Gastroesophageal sphincter (tissue), 4 donors: ENCODE data around the gene RRAGC. TPM values are rescaled to one million over a fixed set of nuclear protein-coding genes. Genes with fewer than 3 reads are reported as not detected.
"Not testable (repeated sequence)": the region's sequence is repeated elsewhere in the genome, so short reads cannot be mapped to it uniquely, and the experiment has no call there.

Experiments used
- ATAC-seq: fragments of 150-250 bp; one replicate; pipeline ENCODE4 v1.9.1; 2016; ENCODE audit warnings: mild to moderate bottlenecking, moderate library complexity
- H3K27ac ChIP-seq, 4 donors: fragments of 200-600 bp; sonication (generic) in 3 of 4; 1 replicate in 3 of 4; 2 replicates in 1 of 4; pipeline ENCODE4 v1.5.1; 2016 to 2019
- H3K27me3 ChIP-seq: fragments of 200-600 bp; sonication (generic); one replicate; pipeline ENCODE4 v1.5.1; 2019
- H3K36me3 ChIP-seq, 2 donors: fragments of 200-600 bp; sonication (generic); one replicate each; pipeline ENCODE4 v1.5.1; 2019; ENCODE audit warnings: control low read depth in 1 of 2
- H3K4me1 ChIP-seq, 3 donors: fragments of 200-600 bp; sonication (generic); 1 replicate in 2 of 3; 2 replicates in 1 of 3; pipeline ENCODE4 v1.5.1; 2016 to 2019; ENCODE audit warnings: control low read depth in 2 of 3
- H3K4me3 ChIP-seq, 2 donors: fragments of 200-600 bp; sonication (generic); one replicate each; pipeline ENCODE4 v1.5.1; 2019; ENCODE audit warnings: mild to moderate bottlenecking in 1 of 2, moderate library complexity in 1 of 2
- H3K9me3 ChIP-seq, 3 donors: fragments of 200-600 bp; sonication (generic); one replicate each; pipeline ENCODE4 v1.5.1; 2017 to 2019; ENCODE audit warnings: control low read depth in 2 of 3
- CTCF ChIP-seq, 4 experiments: fragments of 200-600 bp in 2 of 4; fragments of 450-650 bp in 2 of 4; sonication (generic) in 1 of 4; IDR thresholded peaks; one replicate each; pipeline ENCODE4 v1.5.1; 2017 to 2019; ENCODE audit warnings: antibody characterized with exemption in 4 of 4, mild to moderate bottlenecking in 2 of 4, moderate library complexity in 2 of 4
- EP300 ChIP-seq: sonication (generic); formaldehyde crosslinking; IDR thresholded peaks from one replicate; pipeline ENCODE4 v1.6.1; 2017; ENCODE audit warnings: antibody characterized with exemption, mild to moderate bottlenecking
- POLR2A ChIP-seq, 2 donors: fragments of 450-650 bp; IDR thresholded peaks; one replicate each; pipeline ENCODE4 v1.6.1; 2017; ENCODE audit warnings: antibody characterized with exemption in 2 of 2, mild to moderate bottlenecking in 2 of 2, moderate library complexity in 1 of 2
- POLR2AphosphoS5 ChIP-seq: sonication (generic); formaldehyde crosslinking; IDR thresholded peaks from one replicate; pipeline ENCODE4 v1.6.1; 2017; ENCODE audit warnings: antibody characterized with exemption
- WGBS, 2 donors: methylation state at CpG; one replicate each; pipeline ENCODE4 v1.1.5; 2018; ENCODE audit warnings: low coverage in 1 of 2; 5-methylcytosine and 5-hydroxymethylcytosine counted together
- total RNA-seq, 4 donors: library from RNA; depleted of rRNA; stranded (reverse); fragments of >200 nt; gene quantifications; one replicate each; pipeline ENCODE4 v1.1.0, GENCODE V29; 2016

Gene RRAGC
- total RNA-seq, 4 donors from 2014 or later = 19.5 to 25.0 (median 20.5) TPM

GRCh38 chr1:38814444-38814983, 45.1 kb downstream of the RRAGC start:
- TF ChIP-seq EP300 = no peak
- no peak for TF ChIP-seq POLR2A (IDR thresholded peaks at IDR 0.05)
- TF ChIP-seq POLR2AphosphoS5 = no peak
- TF ChIP-seq CTCF (IDR thresholded peaks at IDR 0.05) = no peak
- no peak overlapping the region for H3K27ac ChIP-seq
- WGBS, 2 donors = 52 to 55% methylated on average over 7 of the region's 7 CpGs

GRCh38 chr1:38812981-38813380, 46.6 kb downstream of the RRAGC start:
- peaks cover 0 to 31% (median 0%) of the 10 kb centered on the region in 3 donors for H3K9me3 ChIP-seq
- H3K4me1 ChIP-seq = peaks cover 0 to 11% (median 0%) of the 10 kb centered on the region in 3 donors
- H3K36me3 ChIP-seq = no peaks in the 10 kb centered on the region
- ATAC-seq = no peak
- no peak overlapping the region for H3K4me3 ChIP-seq
- WGBS, 2 donors = 42 to 47% methylated on average over 5 of the region's 5 CpGs
- no peak for TF ChIP-seq POLR2AphosphoS5
- peaks cover 95% of the 10 kb centered on the region for H3K27me3 ChIP-seq
- H3K27ac ChIP-seq = no peak overlapping the region

More at GRCh38 chr1:38814444-38814983, 45.1 kb downstream of the RRAGC start:
- no peak for ATAC-seq
- peaks cover 95% of the 10 kb centered on the region for H3K27me3 ChIP-seq
- no peak overlapping the region for H3K4me3 ChIP-seq
- H3K9me3 ChIP-seq = peaks cover 0 to 31% (median 0%) of the 10 kb centered on the region in 3 donors
- H3K36me3 ChIP-seq = no peaks in the 10 kb centered on the region
- peaks cover 0 to 21% (median 0%) of the 10 kb centered on the region in 3 donors for H3K4me1 ChIP-seq

GRCh38 chr1:38811466-38811865, 48.1 kb downstream of the RRAGC start:
- peaks cover 0 to 23% (median 0%) of the 10 kb centered on the region in 3 donors for H3K9me3 ChIP-seq
- ATAC-seq, H3K4me1 ChIP-seq, H3K27ac ChIP-seq, H3K4me3 ChIP-seq, H3K36me3 ChIP-seq: not testable (repeated sequence)
- WGBS, 2 donors = 48% methylated on average over 2 of the region's 4 CpGs; no CpG with 5 or more reads in 1 of the 2 donors
- peaks cover 95% of the 10 kb centered on the region for H3K27me3 ChIP-seq

GRCh38 chr1:38806090-38806489, 53.5 kb downstream of the RRAGC start:
- no peak for TF ChIP-seq POLR2AphosphoS5
- TF ChIP-seq POLR2A (IDR thresholded peaks at IDR 0.05) = no peak
- TF ChIP-seq CTCF (IDR thresholded peaks at IDR 0.05) = no peak
- no peak for TF ChIP-seq EP300
- H3K9me3 ChIP-seq = no peaks in the 10 kb centered on the region
- H3K27me3 ChIP-seq = peaks cover 100% of the 10 kb centered on the region
- H3K27ac ChIP-seq = no peak overlapping the region
- H3K4me1 ChIP-seq = peaks cover 0 to 12% (median 3%) of the 10 kb centered on the region in 3 donors
- H3K4me3 ChIP-seq = no peak overlapping the region
- no peak for ATAC-seq
- WGBS, 2 donors = 100% methylated on average over 1 of the region's 1 CpG
- H3K36me3 ChIP-seq = no peaks in the 10 kb centered on the region

- TF ChIP-seq POLR2AphosphoS5 (no peak), POLR2A (IDR thresholded peaks at IDR 0.05) (no peak), CTCF (IDR thresholded peaks at IDR 0.05) (no peak), EP300 (no peak)
- WGBS, 2 donors = 27 to 50% methylated on average over 3 to 5 of the region's 8 CpGs
- Histone ChIP-seq H3K27me3 (peaks cover 95% of the 10 kb centered on the region), H3K4me3 (no peak overlapping the region), H3K4me1 (peaks cover 0 to 12% (median 3%) of the 10 kb centered on the region in 3 donors), H3K27ac (no peak overlapping the region), H3K36me3 (no peaks in the 10 kb centered on the region), H3K9me3 (no peaks in the 10 kb centered on the region)
- no peak for ATAC-seq
These were observed 54.5 kb downstream of the RRAGC start for GRCh38 chr1:38805036-38805435.
